Right forelimb (tissue), 1 donor: ENCODE measurements around the gene SLC12A3.
A peak's percentile ranks its signal among the peaks of the same experiment; 100 is the strongest.
"Not testable (repeated sequence)": the region's sequence is repeated elsewhere in the genome, so short reads cannot be mapped to it uniquely, and the experiment has no call there.

Source experiments
- DNase-seq: peaks from one replicate; pipeline ENCODE4 v3.0.0-alpha.2; 2018

Gene SLC12A3

GRCh38 chr16:56923481-56924091, 58.6 kb downstream of the SLC12A3 start:
- DNase-seq = no peak

DNA sequence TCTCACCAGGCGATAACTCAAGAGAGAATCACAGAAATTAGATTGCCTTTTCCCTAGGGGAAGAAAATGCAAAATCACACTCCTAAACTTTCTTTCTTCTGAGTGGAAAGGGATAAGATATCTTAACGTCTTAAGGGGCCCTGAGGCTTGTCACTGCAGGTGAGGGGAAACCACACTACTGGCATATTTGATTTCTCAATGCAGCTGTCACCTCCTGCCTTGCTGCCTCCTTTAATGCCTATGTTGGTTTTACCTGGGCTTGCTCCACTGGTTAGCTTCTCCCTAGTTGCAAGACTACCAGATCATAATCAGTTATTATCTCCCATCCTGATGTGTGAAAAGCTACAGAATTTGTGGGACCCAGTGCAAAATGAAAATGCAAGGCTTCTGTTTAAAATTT, 62.5 kb downstream of the SLC12A3 start:
- DNase-seq = no peak

- DNase-seq = no peak
Measured at GRCh38 chr16:56929639-56930038, 64.6 kb downstream of the SLC12A3 start.

DNA sequence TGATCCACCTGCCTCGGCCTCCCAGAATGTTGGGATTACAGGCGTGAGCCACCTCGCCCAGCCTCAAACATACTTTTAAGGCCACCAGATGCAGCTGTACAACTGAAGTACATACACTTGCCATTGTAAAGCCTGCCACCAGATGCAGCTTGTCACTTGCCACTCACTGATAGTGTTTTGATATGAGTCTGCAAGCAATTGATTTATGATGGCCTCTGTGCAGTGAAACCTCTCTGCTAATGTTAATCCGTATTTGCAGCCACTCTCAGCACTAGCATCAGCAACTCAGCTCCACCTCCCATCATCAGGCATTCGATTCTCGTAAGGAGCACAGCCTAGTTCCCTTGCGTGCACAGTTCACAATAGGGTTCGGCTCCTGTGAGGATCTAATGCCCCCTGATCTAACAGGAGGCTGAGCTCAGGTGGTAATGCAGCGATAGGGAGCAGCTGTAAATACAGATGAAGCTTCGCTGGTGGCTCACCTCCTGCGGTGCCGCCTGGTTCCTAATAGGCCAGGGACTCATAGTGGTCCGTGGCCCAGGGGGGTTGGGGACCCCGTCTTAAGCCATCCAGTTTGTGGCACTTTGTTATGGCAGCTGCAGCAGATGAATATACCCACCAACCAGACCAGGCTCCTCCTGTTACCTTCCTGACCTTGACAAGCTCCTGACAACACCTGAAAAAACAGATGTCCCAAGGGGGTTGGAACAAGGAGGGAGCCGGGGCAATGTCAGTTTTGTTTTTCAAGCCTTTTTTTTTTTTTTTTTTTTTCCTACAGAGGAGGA, 65.7 kb downstream of the SLC12A3 start:
- DNase-seq = no peak

- DNase-seq = peak; percentile 63
Measured at GRCh38 chr16:56931271-56931891, 66.4 kb downstream of the SLC12A3 start.

- peak; percentile 99 for DNase-seq
Measured at GRCh38 chr16:56931892-56932720, 67.1 kb downstream of the SLC12A3 start, which contains the start of gene HERPUD1. HERPUD1 (plus strand) TSS chr16:56932142; CDS start chr16:56932245, 103 bp downstream.

DNA sequence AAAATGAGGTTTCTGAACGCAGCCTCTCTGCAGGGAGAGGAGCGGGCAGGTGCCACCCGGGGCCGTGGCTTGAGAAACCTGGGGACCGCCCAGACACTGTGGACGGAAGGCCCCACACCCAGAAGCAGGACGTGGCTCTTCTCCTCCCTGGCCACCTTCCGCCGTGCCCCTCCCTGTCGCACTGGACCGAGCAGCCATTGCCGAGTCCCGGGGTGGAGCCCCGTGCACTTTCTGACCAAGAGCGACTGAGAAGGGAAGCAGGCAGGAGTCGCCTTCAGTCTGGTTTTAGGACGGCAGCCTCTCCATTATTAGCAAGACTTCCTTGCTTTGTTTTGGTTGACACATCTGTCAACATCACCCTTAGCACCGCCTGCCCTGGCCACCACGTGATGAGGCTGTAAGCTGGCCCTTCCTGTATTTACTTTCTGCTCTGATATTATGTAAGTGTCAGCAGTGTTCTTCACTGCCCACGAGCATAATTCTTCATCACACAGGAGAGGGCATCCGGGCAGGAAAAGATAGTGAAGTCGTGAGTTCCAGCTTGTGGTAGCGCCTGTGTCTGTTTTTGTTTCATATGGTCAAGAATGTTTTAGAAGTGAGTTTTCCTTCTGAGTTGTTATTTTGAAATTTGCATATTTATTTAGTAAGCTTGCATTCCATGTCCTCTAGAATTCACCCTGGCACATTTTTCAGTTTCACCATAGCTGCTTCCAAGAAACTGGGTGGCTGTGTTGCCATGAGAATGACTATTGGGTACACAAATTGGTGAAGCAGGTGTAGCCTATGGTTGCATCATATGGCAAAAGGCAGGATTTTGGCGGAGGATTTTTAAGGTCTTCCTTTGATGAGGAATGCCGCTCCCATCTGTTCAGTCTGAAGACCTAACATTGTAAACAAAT, 68.0 kb downstream of the SLC12A3 start:
- DNase-seq = peak; percentile 78

DNA sequence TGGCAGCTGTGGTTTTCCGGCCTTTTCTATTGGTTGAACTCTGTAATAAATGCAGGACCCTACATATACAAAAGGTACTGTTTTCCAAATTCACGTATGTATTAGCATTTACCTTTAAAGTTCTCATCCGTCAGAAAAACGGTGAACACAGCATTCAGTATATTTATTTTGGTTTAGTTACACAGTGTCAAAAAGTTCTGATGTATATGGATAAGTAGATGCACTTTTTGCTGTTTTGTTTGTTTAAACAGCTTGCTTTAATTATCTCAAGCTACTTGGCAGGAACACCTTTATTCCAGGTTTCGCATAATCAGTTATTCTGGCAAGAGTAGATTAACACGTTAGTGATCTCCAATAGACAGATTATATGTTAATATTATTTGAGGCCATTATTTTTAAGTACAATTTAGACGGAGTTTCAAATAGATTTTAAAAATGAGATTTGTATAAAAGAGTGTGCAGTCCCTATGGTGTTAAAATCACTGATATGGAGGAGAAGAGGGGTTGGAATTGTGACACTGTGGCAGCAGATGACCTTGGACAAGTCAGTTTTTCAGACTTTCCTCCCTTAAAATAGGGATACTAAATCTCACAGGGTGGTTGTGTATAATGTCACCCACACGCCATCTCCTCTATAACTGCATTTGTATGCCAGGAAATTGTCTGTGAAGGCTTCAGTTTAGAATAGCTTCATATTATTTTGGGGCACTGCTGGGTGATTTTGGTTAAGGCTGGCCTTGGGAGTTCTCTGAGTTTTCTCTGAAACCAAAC, 69.0 kb downstream of the SLC12A3 start:
- no peak for DNase-seq

GRCh38 chr16:56934599-56935145, 69.7 kb downstream of the SLC12A3 start:
- DNase-seq = not testable (repeated sequence)

- no peak for DNase-seq
Measured at GRCh38 chr16:56935201-56935600, 70.2 kb downstream of the SLC12A3 start.

GRCh38 chr16:56936491-56936890, 71.5 kb downstream of the SLC12A3 start:
- DNase-seq = no peak

DNA sequence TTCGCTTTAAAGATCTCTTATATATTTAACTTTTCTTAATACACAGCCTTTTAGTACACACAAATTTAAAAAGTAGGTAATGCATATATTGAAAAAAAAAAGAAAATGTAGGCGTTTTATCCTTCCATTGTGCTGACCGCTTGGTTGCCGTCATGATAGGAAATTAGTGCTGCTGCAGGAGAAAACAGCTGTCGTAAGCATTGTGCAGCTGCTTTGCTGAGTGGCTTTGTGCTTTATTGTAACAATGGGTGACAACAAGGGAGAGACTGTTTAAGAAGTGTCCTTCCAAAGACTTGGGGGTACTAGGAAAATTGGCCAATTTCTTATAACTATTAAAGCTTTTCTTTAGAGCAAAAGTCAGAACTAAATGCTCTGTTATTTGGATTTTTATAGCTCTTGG, 71.9 kb downstream of the SLC12A3 start:
- DNase-seq = no peak

- no peak for DNase-seq
Measured at GRCh38 chr16:56938664-56939513, 73.9 kb downstream of the SLC12A3 start.

DNA sequence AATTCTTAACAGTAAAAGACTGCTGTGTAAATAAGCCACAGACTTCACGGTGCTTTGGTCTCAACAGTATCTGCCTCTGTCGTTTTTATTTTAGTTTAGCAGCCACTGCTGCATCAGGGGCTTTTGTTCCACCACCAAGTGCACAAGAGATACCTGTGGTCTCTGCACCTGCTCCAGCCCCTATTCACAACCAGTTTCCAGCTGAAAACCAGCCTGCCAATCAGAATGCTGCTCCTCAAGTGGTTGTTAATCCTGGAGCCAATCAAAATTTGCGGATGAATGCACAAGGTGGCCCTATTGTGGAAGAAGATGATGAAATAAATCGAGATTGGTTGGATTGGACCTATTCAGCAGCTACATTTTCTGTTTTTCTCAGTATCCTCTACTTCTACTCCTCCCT, 74.8 kb downstream of the SLC12A3 start:
- no peak for DNase-seq

GRCh38 chr16:56941092-56941491, 76.1 kb downstream of the SLC12A3 start:
- no peak for DNase-seq

DNA sequence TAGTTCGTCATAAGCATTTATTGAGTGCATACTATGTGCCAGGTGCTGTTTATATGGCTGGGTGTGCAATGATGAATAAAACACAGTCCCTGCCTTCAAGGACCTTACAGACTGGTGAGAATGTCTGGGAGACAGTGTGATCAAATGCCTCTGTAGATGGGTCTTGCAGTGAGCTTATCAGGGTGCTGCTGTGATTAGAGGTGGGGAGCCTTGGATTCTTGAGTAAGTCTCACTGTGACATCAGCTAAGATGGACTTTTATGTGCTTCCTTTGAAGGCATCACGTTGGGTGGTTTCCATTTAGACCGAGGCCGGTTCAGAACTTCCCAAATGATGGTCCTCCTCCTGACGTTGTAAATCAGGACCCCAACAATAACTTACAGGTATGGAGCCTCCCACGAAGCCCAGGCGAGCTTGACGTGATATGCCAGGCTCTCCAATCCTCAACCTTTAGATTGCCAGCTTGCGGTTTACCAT, 76.9 kb downstream of the SLC12A3 start:
- no peak for DNase-seq

- no peak for DNase-seq
Measured at GRCh38 chr16:56943761-56944375, 78.9 kb downstream of the SLC12A3 start.

GRCh38 chr16:56944954-56945839, 80.2 kb downstream of the SLC12A3 start:
- DNase-seq = no peak
